SK-N-MC (cell line): ENCODE measurements around the gene PLPPR4.

Experiments
- EZH2 ChIP-seq: fragments of 200-600 bp; sonication (generic); IDR thresholded peaks from one replicate; pipeline ENCODE4 v1.6.1; 2017; ENCODE audit warnings: antibody characterized with exemption
- POLR2AphosphoS5 ChIP-seq: IDR thresholded peaks from 2 replicates; pipeline ENCODE4 v1.6.1; 2012; ENCODE audit warnings: mild to moderate bottlenecking, low read depth, low read length, borderline replicate concordance

DNA sequence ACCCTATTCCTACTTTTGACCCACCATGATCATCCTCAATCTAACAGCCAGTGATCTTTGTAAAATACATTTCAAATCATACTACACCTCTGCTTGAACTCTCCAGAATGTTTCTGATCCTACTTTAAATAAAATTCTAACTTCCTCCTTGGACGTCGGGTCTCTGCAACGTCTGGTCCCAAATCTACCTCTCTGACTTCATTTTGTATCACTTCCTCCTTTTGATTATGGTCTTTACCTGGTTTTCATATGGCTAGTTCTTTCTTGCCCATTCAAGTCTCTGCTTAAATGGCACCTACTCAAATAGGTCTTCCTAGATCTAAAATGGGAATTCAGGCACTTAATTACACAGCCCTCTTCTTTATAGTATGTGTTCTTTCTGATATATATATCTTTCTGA lies 18.2 kb downstream of the PLPPR4 start:
- TF ChIP-seq EZH2 (no peak), POLR2AphosphoS5 (no peak)
